H1 (cell line): ENCODE data around the gene PRKAB1.
A peak's percentile ranks its signal among the peaks of the same experiment; 100 is the strongest.

ENCODE experiments used
- CTCF ChIP-seq, 3 experiments: IDR thresholded peaks; 1 replicate in 2 of 3; 2 replicates in 1 of 3; pipeline versions ENCODE4 v1.5.1 to v1.6.1; 2011; ENCODE audit warnings: low read length in 3 of 3, mild to moderate bottlenecking in 3 of 3, inconsistent platforms in 2 of 3, low read depth in 1 of 3, moderate library complexity in 1 of 3; ENCODE audit not compliant: insufficient read depth in 1 of 3; ENCODE audit errors: control extremely low read depth in 1 of 3
- JUND ChIP-seq: IDR thresholded peaks from 2 replicates; pipeline ENCODE4 v1.6.1; 2011; ENCODE audit warnings: mild to moderate bottlenecking, improper control_type of control experiment, low read length
- MAX ChIP-seq: IDR thresholded peaks from 2 replicates; pipeline ENCODE4 v1.6.1; 2012; ENCODE audit warnings: inconsistent platforms
- POLR2AphosphoS5 ChIP-seq: IDR thresholded peaks from 2 replicates; pipeline ENCODE4 v1.6.1; 2011; ENCODE audit warnings: low read depth, low read length
- RXRA ChIP-seq: IDR thresholded peaks from 2 replicates; pipeline ENCODE4 v1.6.1; 2011; ENCODE audit warnings: low read depth, mild to moderate bottlenecking, low read length, moderate library complexity; ENCODE audit not compliant: insufficient read depth
- TAF1 ChIP-seq: IDR thresholded peaks from 2 replicates; pipeline ENCODE4 v1.6.1; 2011; ENCODE audit warnings: mild to moderate bottlenecking, low read depth, low read length
- USF2 ChIP-seq: IDR thresholded peaks from 2 replicates; pipeline ENCODE4 v1.6.1; 2011; ENCODE audit warnings: low read length, improper control_type of control experiment
- YY1 ChIP-seq: IDR thresholded peaks from 2 replicates; pipeline ENCODE4 v1.6.1; 2011; ENCODE audit warnings: low read depth, mild to moderate bottlenecking, low read length

GRCh38 chr12:119659289-119659897 lies 8.5 kb upstream of the PRKAB1 start:
- TF ChIP-seq POLR2AphosphoS5: no peak
- TF ChIP-seq CTCF (IDR thresholded peaks at IDR 0.05; ENCODE audit: control extremely low read depth in 1 of 3, insufficient read depth in 1 of 3, low read depth in 1 of 3, low read length in 3 of 3): peak in 2 of 3 experiments; percentile 41 to 71; a peak in 2 of 4 replicates
- no peak for TF ChIP-seq USF2
- TF ChIP-seq MAX: no peak
- TF ChIP-seq RXRA: no peak
- TF ChIP-seq JUND: no peak
- no peak for TF ChIP-seq TAF1
- TF ChIP-seq YY1: no peak
